DOHH2 (cell line): ENCODE data around the gene GABRG3.

Source experiments
- H3F3A ChIP-seq: fragments of 200-600 bp; sonication (generic), shearing (Covaris generic); 2 replicates; pipeline ENCODE4 v1.6.0; 2016; ENCODE audit warnings: antibody characterized with exemption, mild to moderate bottlenecking; ENCODE audit not compliant: control insufficient read depth, insufficient read depth
- H3K27ac ChIP-seq: fragments of 200-600 bp; sonication (generic); 2 replicates; pipeline ENCODE4 v1.5.1; 2014; ENCODE audit warnings: low read depth, mild to moderate bottlenecking, low read length, moderate library complexity
- H3K27me3 ChIP-seq: fragments of 200-600 bp; sonication (generic); 2 replicates; pipeline ENCODE4 v1.6.1; 2014; ENCODE audit warnings: mild to moderate bottlenecking, low read length, mixed read lengths; ENCODE audit not compliant: control insufficient read depth
- H3K36me3 ChIP-seq: fragments of 200-600 bp; sonication (generic); 2 replicates; pipeline ENCODE4 v1.6.1; 2014; ENCODE audit warnings: mild to moderate bottlenecking, low read length, moderate library complexity, mixed read lengths; ENCODE audit not compliant: control insufficient read depth
- H3K4me1 ChIP-seq: fragments of 200-600 bp; sonication (generic); 2 replicates; pipeline ENCODE4 v1.6.1; 2014; ENCODE audit warnings: mild to moderate bottlenecking, low read length, mixed read lengths; ENCODE audit not compliant: control insufficient read depth
- H3K4me2 ChIP-seq: fragments of 200-600 bp; sonication (generic); 2 replicates; pipeline ENCODE4 v1.6.0; 2014; ENCODE audit warnings: mild to moderate bottlenecking, low read length, moderate library complexity
- H3K4me3 ChIP-seq: fragments of 200-600 bp; sonication (generic); 2 replicates; pipeline ENCODE4 v1.5.1; 2014; ENCODE audit warnings: mild to moderate bottlenecking, low read length, mixed read lengths
- H3K79me2 ChIP-seq: fragments of 200-600 bp; sonication (generic); 2 replicates; pipeline ENCODE4 v1.6.1; 2014; ENCODE audit warnings: mild to moderate bottlenecking, low read length, mixed read lengths; ENCODE audit not compliant: control insufficient read depth
- H3K9me2 ChIP-seq: fragments of 200-600 bp; sonication (generic); replicated peaks from 2 replicates; pipeline ENCODE4 v1.6.1; 2014; ENCODE audit warnings: mild to moderate bottlenecking, low read length, mixed read lengths; ENCODE audit not compliant: control insufficient read depth
- H3K9me3 ChIP-seq: fragments of 200-600 bp; sonication (generic); 2 replicates; pipeline ENCODE4 v1.6.1; 2014; ENCODE audit warnings: antibody characterized with exemption, low read length, mixed read lengths; ENCODE audit not compliant: control insufficient read depth, insufficient read depth
- H4K20me1 ChIP-seq: fragments of 200-600 bp; sonication (generic); 2 replicates; pipeline ENCODE4 v1.6.0; 2014; ENCODE audit warnings: low read depth, mild to moderate bottlenecking, antibody characterized with exemption, low read length, moderate library complexity; ENCODE audit not compliant: control insufficient read depth, insufficient read depth
- EZH2phosphoT487 ChIP-seq: fragments of 200-600 bp; sonication (generic); IDR thresholded peaks from 2 replicates; pipeline ENCODE4 v1.6.1; 2017; ENCODE audit warnings: borderline replicate concordance, mild to moderate bottlenecking, antibody characterized with exemption, low read length, moderate library complexity, mixed read lengths
- TF ChIP-seq, protein P1 (sequence below): fragments of 200-600 bp; sonication (generic); IDR thresholded peaks from one replicate; pipeline ENCODE4 v1.5.1; 2014; ENCODE audit warnings: antibody characterized with exemption, mild to moderate bottlenecking, low read depth, low read length; ENCODE audit not compliant: poor library complexity, severe bottlenecking

The GABRG3 gene

DNA sequence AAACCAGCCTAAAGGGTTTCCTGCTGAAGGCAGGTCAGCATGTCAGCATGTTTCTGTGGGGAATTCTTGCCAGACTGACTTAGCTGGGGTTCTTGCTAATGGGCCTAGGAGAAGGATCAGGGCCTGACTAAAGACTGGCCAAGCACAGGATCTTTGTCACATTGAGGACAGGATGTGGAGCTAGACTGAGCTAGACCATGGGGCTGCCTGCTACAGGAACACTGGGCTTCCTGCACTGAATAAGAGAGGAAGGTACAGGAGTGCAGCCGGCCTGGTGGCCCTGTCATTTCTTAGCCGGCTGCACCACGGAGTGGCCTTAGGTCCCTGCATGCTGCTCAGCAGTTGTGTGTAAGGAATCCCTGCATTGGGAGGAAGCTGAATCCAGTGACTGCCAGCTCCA lies 68.2 kb downstream of the GABRG3 start:
- no peaks in the 10 kb centered on the region; the same call in 1 of the 2 replicates for H3K9me3 ChIP-seq
- TF ChIP-seq EZH2phosphoT487 = no peak
- TF ChIP-seq, protein P1, sequence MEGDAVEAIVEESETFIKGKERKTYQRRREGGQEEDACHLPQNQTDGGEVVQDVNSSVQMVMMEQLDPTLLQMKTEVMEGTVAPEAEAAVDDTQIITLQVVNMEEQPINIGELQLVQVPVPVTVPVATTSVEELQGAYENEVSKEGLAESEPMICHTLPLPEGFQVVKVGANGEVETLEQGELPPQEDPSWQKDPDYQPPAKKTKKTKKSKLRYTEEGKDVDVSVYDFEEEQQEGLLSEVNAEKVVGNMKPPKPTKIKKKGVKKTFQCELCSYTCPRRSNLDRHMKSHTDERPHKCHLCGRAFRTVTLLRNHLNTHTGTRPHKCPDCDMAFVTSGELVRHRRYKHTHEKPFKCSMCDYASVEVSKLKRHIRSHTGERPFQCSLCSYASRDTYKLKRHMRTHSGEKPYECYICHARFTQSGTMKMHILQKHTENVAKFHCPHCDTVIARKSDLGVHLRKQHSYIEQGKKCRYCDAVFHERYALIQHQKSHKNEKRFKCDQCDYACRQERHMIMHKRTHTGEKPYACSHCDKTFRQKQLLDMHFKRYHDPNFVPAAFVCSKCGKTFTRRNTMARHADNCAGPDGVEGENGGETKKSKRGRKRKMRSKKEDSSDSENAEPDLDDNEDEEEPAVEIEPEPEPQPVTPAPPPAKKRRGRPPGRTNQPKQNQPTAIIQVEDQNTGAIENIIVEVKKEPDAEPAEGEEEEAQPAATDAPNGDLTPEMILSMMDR = no peak
- no peaks in the 10 kb centered on the region for H3F3A ChIP-seq
- H3K36me3 ChIP-seq = no peaks in the 10 kb centered on the region
- no peak overlapping the region for H3K4me3 ChIP-seq
- H3K27me3 ChIP-seq = no peaks in the 10 kb centered on the region
- H3K9me2 ChIP-seq = no peaks in the 10 kb centered on the region
- no peak overlapping the region for H3K27ac ChIP-seq
- no peaks in the 10 kb centered on the region for H3K79me2 ChIP-seq
- H3K4me2 ChIP-seq = no peak overlapping the region
- H3K4me1 ChIP-seq = no peaks in the 10 kb centered on the region
- no peaks in the 10 kb centered on the region for H4K20me1 ChIP-seq

DNA sequence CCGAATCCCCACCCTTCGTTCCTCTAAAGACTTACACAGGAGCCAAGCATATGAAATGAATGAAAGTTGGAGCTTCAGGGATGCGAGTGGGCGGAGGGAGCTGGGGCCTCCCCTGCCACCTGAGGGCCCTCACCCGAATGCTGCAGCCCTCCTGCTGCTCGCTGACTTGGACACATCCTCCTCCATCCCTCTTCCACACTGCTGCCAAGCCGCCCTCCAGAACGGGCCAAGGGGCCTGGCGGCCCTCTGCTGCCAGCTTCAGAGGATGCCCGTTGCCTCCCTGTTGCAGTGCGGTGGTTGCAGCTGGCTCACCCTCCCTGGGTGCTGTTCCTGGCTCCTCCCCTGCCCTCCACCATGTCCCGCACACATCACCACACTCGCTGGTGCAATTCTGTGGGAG lies 71.2 kb downstream of the GABRG3 start:
- Histone ChIP-seq H3F3A (no peaks in the 10 kb centered on the region), H3K79me2 (no peaks in the 10 kb centered on the region), H3K4me3 (no peak overlapping the region), H3K9me3 (no peaks in the 10 kb centered on the region; the same call in 1 of the 2 replicates), H3K9me2 (no peaks in the 10 kb centered on the region), H4K20me1 (no peaks in the 10 kb centered on the region), H3K4me2 (no peak overlapping the region), H3K27ac (no peak overlapping the region), H3K36me3 (no peaks in the 10 kb centered on the region), H3K27me3 (no peaks in the 10 kb centered on the region), H3K4me1 (no peaks in the 10 kb centered on the region)
- no peak for TF ChIP-seq EZH2phosphoT487
- TF ChIP-seq, protein P1 = no peak

DNA sequence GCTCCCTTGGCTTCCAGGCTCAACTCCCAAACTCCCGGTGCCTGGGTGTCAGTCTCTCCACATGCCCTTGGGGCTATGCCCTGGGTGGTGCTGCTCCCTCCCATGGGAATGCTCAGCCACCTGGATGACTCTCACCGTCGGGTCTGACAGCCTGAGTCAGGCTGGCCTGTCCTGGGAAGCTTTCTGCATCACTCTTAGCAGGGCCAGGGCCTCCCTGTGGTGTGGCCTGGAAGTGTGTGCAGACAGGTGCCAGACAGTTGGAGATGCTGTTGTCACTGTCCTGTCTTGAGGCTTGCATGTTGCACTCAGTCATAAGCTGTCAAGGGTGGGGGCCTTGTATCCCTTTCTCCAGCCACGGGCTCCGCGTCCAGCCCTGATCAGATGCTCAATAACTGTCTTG lies 71.7 kb downstream of the GABRG3 start:
- no peaks in the 10 kb centered on the region for H3K79me2 ChIP-seq
- no peak overlapping the region for H3K4me3 ChIP-seq
- TF ChIP-seq, protein P1 = no peak
- no peak for TF ChIP-seq EZH2phosphoT487
- H3K9me2 ChIP-seq = no peaks in the 10 kb centered on the region
- no peak overlapping the region for H3K4me2 ChIP-seq
- H3K27ac ChIP-seq = no peak overlapping the region
- H3F3A ChIP-seq = no peaks in the 10 kb centered on the region
- H4K20me1 ChIP-seq = no peaks in the 10 kb centered on the region
- no peaks in the 10 kb centered on the region for H3K4me1 ChIP-seq
- no peaks in the 10 kb centered on the region; the same call in 1 of the 2 replicates for H3K9me3 ChIP-seq
- no peaks in the 10 kb centered on the region for H3K27me3 ChIP-seq
- H3K36me3 ChIP-seq = no peaks in the 10 kb centered on the region

DNA sequence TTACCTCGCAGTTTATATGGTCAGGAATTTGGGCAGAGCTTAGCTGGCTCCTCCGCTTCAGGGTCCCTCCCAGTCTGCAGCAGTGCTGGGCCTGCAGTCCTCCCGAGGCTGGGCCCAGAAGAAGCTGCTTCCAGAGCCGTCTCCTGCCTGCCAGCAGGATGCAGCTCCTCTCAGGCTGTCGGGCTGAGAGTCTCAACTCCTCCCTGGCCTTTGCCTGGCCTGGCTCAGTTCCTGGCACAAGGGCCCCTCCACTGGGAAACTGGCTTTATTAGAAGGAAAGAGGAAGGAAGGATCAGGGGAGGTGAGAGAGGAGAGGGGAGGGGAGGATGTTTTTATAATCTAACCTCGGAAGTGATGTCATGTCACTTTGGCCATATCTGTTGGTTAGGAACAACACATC lies 72.8 kb downstream of the GABRG3 start:
- no peaks in the 10 kb centered on the region for H3K79me2 ChIP-seq
- no peaks in the 10 kb centered on the region for H3K36me3 ChIP-seq
- no peak for TF ChIP-seq EZH2phosphoT487
- TF ChIP-seq, protein P1 = no peak
- H4K20me1 ChIP-seq = no peaks in the 10 kb centered on the region
- H3K4me3 ChIP-seq = no peak overlapping the region
- H3K9me2 ChIP-seq = no peaks in the 10 kb centered on the region
- no peaks in the 10 kb centered on the region for H3F3A ChIP-seq
- no peaks in the 10 kb centered on the region for H3K4me1 ChIP-seq
- no peak overlapping the region for H3K4me2 ChIP-seq
- H3K9me3 ChIP-seq = no peaks in the 10 kb centered on the region; the same call in 1 of the 2 replicates
- no peaks in the 10 kb centered on the region for H3K27me3 ChIP-seq
- no peak overlapping the region for H3K27ac ChIP-seq
